Mucosa of stomach (tissue), 1 donor: Measurements from ENCODE around the gene ENTPD3.
A peak's percentile ranks its signal among the peaks of the same experiment; 100 is the strongest.

Experiments used
- H3K27me3 ChIP-seq: one replicate; pipeline ENCODE4 v1.7.0; 2013; ENCODE audit warnings: mild to moderate bottlenecking, low read length; ENCODE audit not compliant: control insufficient read depth, insufficient read depth
- H3K36me3 ChIP-seq: one replicate; pipeline ENCODE4 v1.7.0; 2013; ENCODE audit warnings: low read length; ENCODE audit not compliant: control insufficient read depth, insufficient read depth
- H3K4me1 ChIP-seq: one replicate; pipeline ENCODE4 v1.7.0; 2013; ENCODE audit warnings: mild to moderate bottlenecking, low read length; ENCODE audit not compliant: control insufficient read depth, insufficient read depth
- H3K4me3 ChIP-seq: one replicate; pipeline ENCODE4 v1.7.0; 2013; ENCODE audit warnings: low read length
- H3K9ac ChIP-seq: one replicate; pipeline ENCODE4 v1.7.0; 2013; ENCODE audit warnings: mild to moderate bottlenecking, low read length, moderate library complexity
- H3K9me3 ChIP-seq: one replicate; pipeline ENCODE4 v1.7.0; 2013; ENCODE audit warnings: mild to moderate bottlenecking, low read length, moderate library complexity; ENCODE audit not compliant: control insufficient read depth
- donor health status: Pancreatic carcinoma.

The ENTPD3 gene

GRCh38 chr3:40414270-40414669 is 27.3 kb downstream of the ENTPD3 start:
- Histone ChIP-seq H3K27me3 (no peaks in the 10 kb centered on the region), H3K9ac (no peak overlapping the region), H3K4me1 (peaks cover 17% of the 10 kb centered on the region), H3K4me3 (no peak overlapping the region), H3K36me3 (no peaks in the 10 kb centered on the region), H3K9me3 (no peaks in the 10 kb centered on the region)

- Histone ChIP-seq H3K9ac (no peak overlapping the region), H3K9me3 (no peaks in the 10 kb centered on the region), H3K4me1 (peaks cover 17% of the 10 kb centered on the region), H3K36me3 (no peaks in the 10 kb centered on the region), H3K4me3 (no peak overlapping the region), H3K27me3 (no peaks in the 10 kb centered on the region)
Measured at GRCh38 chr3:40417845-40418543, 31.0 kb downstream of the ENTPD3 start.

GRCh38 chr3:40422861-40423260 is 35.9 kb downstream of the ENTPD3 start:
- Histone ChIP-seq H3K9ac (no peak overlapping the region), H3K9me3 (no peaks in the 10 kb centered on the region), H3K4me3 (no peak overlapping the region), H3K36me3 (no peaks in the 10 kb centered on the region), H3K4me1 (peaks cover 2% of the 10 kb centered on the region), H3K27me3 (no peaks in the 10 kb centered on the region)

- Histone ChIP-seq H3K36me3 (no peaks in the 10 kb centered on the region), H3K9ac (no peak overlapping the region), H3K9me3 (no peaks in the 10 kb centered on the region), H3K27me3 (no peaks in the 10 kb centered on the region), H3K4me3 (no peak overlapping the region), H3K4me1 (no peaks in the 10 kb centered on the region)
Measured at GRCh38 chr3:40427045-40427669, 40.2 kb downstream of the ENTPD3 start.

GRCh38 chr3:40432793-40433192 is 45.8 kb downstream of the ENTPD3 start:
- Histone ChIP-seq H3K9me3 (no peaks in the 10 kb centered on the region), H3K36me3 (no peaks in the 10 kb centered on the region), H3K9ac (no peak overlapping the region), H3K27me3 (no peaks in the 10 kb centered on the region), H3K4me3 (no peak overlapping the region), H3K4me1 (no peaks in the 10 kb centered on the region)

- no peaks in the 10 kb centered on the region for H3K4me1 ChIP-seq
- H3K36me3 ChIP-seq = no peaks in the 10 kb centered on the region
- H3K27me3 ChIP-seq = no peaks in the 10 kb centered on the region
- no peaks in the 10 kb centered on the region for H3K9me3 ChIP-seq
- H3K4me3 ChIP-seq = no peak overlapping the region
- H3K9ac ChIP-seq = no peak overlapping the region
Measured at GRCh38 chr3:40437889-40438288, 50.9 kb downstream of the ENTPD3 start.

GRCh38 chr3:40445062-40445461 is 58.1 kb downstream of the ENTPD3 start:
- no peaks in the 10 kb centered on the region for H3K27me3 ChIP-seq
- no peak overlapping the region for H3K9ac ChIP-seq
- no peaks in the 10 kb centered on the region for H3K36me3 ChIP-seq
- H3K9me3 ChIP-seq = no peaks in the 10 kb centered on the region
- no peaks in the 10 kb centered on the region for H3K4me1 ChIP-seq
- no peak overlapping the region for H3K4me3 ChIP-seq

- Histone ChIP-seq H3K9ac (no peak overlapping the region), H3K9me3 (no peaks in the 10 kb centered on the region), H3K4me1 (no peaks in the 10 kb centered on the region), H3K27me3 (no peaks in the 10 kb centered on the region), H3K36me3 (no peaks in the 10 kb centered on the region), H3K4me3 (no peak overlapping the region)
Measured at GRCh38 chr3:40445880-40446279, 58.9 kb downstream of the ENTPD3 start.

- Histone ChIP-seq H3K4me1 (peaks cover 8% of the 10 kb centered on the region), H3K36me3 (no peaks in the 10 kb centered on the region), H3K9ac (no peak overlapping the region), H3K4me3 (no peak overlapping the region), H3K27me3 (no peaks in the 10 kb centered on the region), H3K9me3 (no peaks in the 10 kb centered on the region)
Measured at GRCh38 chr3:40450438-40450837, 63.5 kb downstream of the ENTPD3 start.

GRCh38 chr3:40451551-40451950 is 64.6 kb downstream of the ENTPD3 start:
- Histone ChIP-seq H3K36me3 (no peaks in the 10 kb centered on the region), H3K27me3 (no peaks in the 10 kb centered on the region), H3K9me3 (no peaks in the 10 kb centered on the region), H3K4me3 (no peak overlapping the region), H3K9ac (no peak overlapping the region), H3K4me1 (peaks cover 8% of the 10 kb centered on the region)

- H3K4me1 ChIP-seq = peaks cover 8% of the 10 kb centered on the region
- H3K27me3 ChIP-seq = no peaks in the 10 kb centered on the region
- no peaks in the 10 kb centered on the region for H3K9me3 ChIP-seq
- no peaks in the 10 kb centered on the region for H3K36me3 ChIP-seq
- H3K4me3 ChIP-seq = peak overlapping the region; percentile 83
- H3K9ac ChIP-seq = peak overlapping the region; percentile 91
Measured at GRCh38 chr3:40452057-40452456, 65.1 kb downstream of the ENTPD3 start.

- Histone ChIP-seq H3K9me3 (no peaks in the 10 kb centered on the region), H3K9ac (peak overlapping the region; percentile 91), H3K36me3 (no peaks in the 10 kb centered on the region), H3K4me1 (peaks cover 8% of the 10 kb centered on the region), H3K4me3 (peak overlapping the region; percentile 83), H3K27me3 (no peaks in the 10 kb centered on the region)
Measured at GRCh38 chr3:40452562-40452875, 65.5 kb downstream of the ENTPD3 start.
